Esophagus muscularis mucosa (tissue), 4 donors: ENCODE measurements around the gene BEST3. TPM values are rescaled to one million over a fixed set of nuclear protein-coding genes. Genes with fewer than 3 reads are reported as not detected.

ENCODE experiments used
- DNase-seq: peaks from one replicate; pipeline ENCODE4 v3.0.0-alpha.2; 2017; ENCODE audit errors: extremely low spot score
- H3K27ac ChIP-seq, 4 donors: fragments of 200-600 bp; sonication (generic); replicated peaks in 1 of 4; 1 replicate in 3 of 4; 2 replicates in 1 of 4; pipeline ENCODE4 v1.5.1; 2016 to 2019; ENCODE audit warnings: mild to moderate bottlenecking in 1 of 4
- H3K27me3 ChIP-seq, 4 donors: fragments of 200-600 bp; sonication (generic); one replicate each; pipeline versions ENCODE4 v1.5.1 to v1.6.0; 2016 to 2019
- H3K36me3 ChIP-seq, 4 donors: fragments of 200-600 bp; sonication (generic); one replicate each; pipeline ENCODE4 v1.5.1; 2016 to 2019
- H3K4me1 ChIP-seq, 4 donors: fragments of 200-600 bp; sonication (generic); one replicate each; pipeline ENCODE4 v1.5.1; 2016 to 2019
- H3K4me3 ChIP-seq, 4 donors: fragments of 200-600 bp; sonication (generic); 1 replicate in 2 of 4; 2 replicates in 2 of 4; pipeline ENCODE4 v1.5.1; 2016 to 2019; ENCODE audit warnings: mild to moderate bottlenecking in 4 of 4, moderate library complexity in 1 of 4
- H3K9me3 ChIP-seq, 4 donors: fragments of 200-600 bp; sonication (generic); 1 replicate in 3 of 4; 2 replicates in 1 of 4; pipeline ENCODE4 v1.5.1; 2016 to 2019
- EP300 ChIP-seq: sonication (generic); formaldehyde crosslinking; IDR thresholded peaks from one replicate; pipeline ENCODE4 v1.6.1; 2017; ENCODE audit warnings: antibody characterized with exemption
- POLR2A ChIP-seq: fragments of 450-650 bp; IDR thresholded peaks from one replicate; pipeline ENCODE4 v1.6.1; 2017; ENCODE audit warnings: antibody characterized with exemption, moderate library complexity, mild to moderate bottlenecking, low read depth
- POLR2AphosphoS5 ChIP-seq, 2 donors: sonication (generic); formaldehyde crosslinking; IDR thresholded peaks; one replicate each; pipeline ENCODE4 v1.6.1; 2017; ENCODE audit warnings: antibody characterized with exemption in 2 of 2
- WGBS: methylation state at CpG from one replicate; pipeline ENCODE4 v1.1.5; 2018; 5-methylcytosine and 5-hydroxymethylcytosine counted together
- intact Hi-C: fragments of 100-400 bp; cut with DNase I; formaldehyde crosslinking; loops from one replicate; pipeline ENCODE4 v1.15.1; 2023
- total RNA-seq, 4 donors: library from RNA; depleted of rRNA; stranded (reverse); fragments of >200 nt; gene quantifications; one replicate each; pipeline versions ENCODE4 v1.1.0 to v1.2.1, GENCODE V29; 2016
- TF ChIP-seq, protein P1 (sequence below), 3 experiments: fragments of 200-600 bp in 2 of 3; fragments of 450-650 bp in 1 of 3; sonication (generic) in 2 of 3; IDR thresholded peaks; one replicate each; pipeline ENCODE4 v1.5.1; 2017 to 2019; ENCODE audit warnings: antibody characterized with exemption in 3 of 3, mild to moderate bottlenecking in 2 of 3, moderate library complexity in 1 of 3

The BEST3 gene
- total RNA-seq, 4 donors from 2014 or later = 0.13 TPM; not detected in 3

DNA sequence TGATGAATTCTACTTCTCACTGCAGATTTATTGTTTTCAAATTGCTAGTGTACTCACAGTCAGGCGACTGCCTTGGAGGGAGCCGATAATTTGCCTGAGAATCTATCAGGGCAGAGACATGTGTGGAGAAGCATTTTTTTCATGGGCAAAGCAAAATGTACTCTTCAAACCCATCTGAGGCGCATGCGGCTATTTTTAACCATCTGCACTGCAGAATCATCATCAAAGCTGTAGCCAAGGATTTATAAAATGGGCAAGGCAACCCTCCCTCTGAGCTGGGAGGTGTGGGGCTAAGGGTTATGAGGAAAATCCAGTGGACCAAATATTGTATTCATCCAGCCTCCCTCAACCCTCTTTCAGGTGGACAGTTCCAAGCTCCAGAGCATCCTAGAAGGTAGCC is 37.7 kb downstream of the BEST3 start:
- WGBS = 86% methylated on average over 4 of the region's 4 CpGs
- no peaks in the 10 kb centered on the region for H3K27me3 ChIP-seq
- H3K9me3 ChIP-seq = no peaks in the 10 kb centered on the region
- no peak for TF ChIP-seq POLR2AphosphoS5 (IDR thresholded peaks at IDR 0.05)
- TF ChIP-seq POLR2A = no peak
- TF ChIP-seq, protein P1, sequence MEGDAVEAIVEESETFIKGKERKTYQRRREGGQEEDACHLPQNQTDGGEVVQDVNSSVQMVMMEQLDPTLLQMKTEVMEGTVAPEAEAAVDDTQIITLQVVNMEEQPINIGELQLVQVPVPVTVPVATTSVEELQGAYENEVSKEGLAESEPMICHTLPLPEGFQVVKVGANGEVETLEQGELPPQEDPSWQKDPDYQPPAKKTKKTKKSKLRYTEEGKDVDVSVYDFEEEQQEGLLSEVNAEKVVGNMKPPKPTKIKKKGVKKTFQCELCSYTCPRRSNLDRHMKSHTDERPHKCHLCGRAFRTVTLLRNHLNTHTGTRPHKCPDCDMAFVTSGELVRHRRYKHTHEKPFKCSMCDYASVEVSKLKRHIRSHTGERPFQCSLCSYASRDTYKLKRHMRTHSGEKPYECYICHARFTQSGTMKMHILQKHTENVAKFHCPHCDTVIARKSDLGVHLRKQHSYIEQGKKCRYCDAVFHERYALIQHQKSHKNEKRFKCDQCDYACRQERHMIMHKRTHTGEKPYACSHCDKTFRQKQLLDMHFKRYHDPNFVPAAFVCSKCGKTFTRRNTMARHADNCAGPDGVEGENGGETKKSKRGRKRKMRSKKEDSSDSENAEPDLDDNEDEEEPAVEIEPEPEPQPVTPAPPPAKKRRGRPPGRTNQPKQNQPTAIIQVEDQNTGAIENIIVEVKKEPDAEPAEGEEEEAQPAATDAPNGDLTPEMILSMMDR (IDR thresholded peaks at IDR 0.05) = no peak
- TF ChIP-seq EP300 = no peak
- peaks cover 0 to 3% (median 2%) of the 10 kb centered on the region in 4 donors for H3K4me1 ChIP-seq
- no peak overlapping the region for H3K4me3 ChIP-seq
- intact Hi-C loops = no loop called here
- no peak overlapping the region for H3K27ac ChIP-seq
- H3K36me3 ChIP-seq = no peaks in the 10 kb centered on the region
- DNase-seq = no peak

DNA sequence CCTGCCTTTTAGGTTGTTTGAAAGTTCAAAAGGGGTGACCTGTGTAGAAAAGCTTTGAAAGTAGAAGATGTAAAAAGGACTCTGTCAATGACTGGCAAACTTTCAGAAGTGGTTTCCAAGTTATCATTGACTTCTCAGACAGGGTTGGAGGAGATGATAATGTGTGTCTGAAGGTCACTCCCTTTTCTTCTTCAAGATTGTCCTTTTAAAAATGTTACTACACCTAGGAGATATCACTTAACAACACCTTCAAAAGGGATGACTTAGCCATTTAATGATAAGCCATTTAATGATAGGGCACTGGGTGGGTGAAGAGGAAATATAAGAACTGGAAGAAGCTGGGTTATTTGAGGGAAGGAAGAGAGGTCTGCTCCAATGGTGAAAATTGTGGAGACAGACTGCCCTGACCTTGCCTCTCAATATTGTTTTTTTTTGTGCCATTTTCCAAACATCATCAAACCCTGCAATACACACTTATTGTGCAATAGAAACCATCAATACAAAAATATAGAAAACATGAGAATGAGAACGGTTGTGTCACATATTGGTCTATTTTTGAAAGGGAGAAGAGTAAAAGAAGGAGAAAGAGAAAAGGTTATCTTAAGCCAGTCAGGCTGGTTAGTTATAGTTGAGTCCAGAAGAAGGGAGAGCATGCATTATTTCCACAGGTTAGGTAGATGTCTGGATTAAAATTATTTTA is 38.8 kb downstream of the BEST3 start:
- H3K27me3 ChIP-seq = no peaks in the 10 kb centered on the region
- H3K4me3 ChIP-seq = no peak overlapping the region
- intact Hi-C loops = no loop called here
- H3K27ac ChIP-seq = no peak overlapping the region
- H3K4me1 ChIP-seq = peaks cover 10 to 13% (median 11%) of the 10 kb centered on the region in 4 donors
- TF ChIP-seq EP300 (no peak), POLR2AphosphoS5 (IDR thresholded peaks at IDR 0.05) (no peak), POLR2A (no peak)
- TF ChIP-seq, protein P1 (IDR thresholded peaks at IDR 0.05) = no peak
- H3K36me3 ChIP-seq = no peaks in the 10 kb centered on the region
- 77% methylated on average over 1 of the region's 1 CpG for WGBS
- H3K9me3 ChIP-seq = no peaks in the 10 kb centered on the region
- no peak for DNase-seq

DNA sequence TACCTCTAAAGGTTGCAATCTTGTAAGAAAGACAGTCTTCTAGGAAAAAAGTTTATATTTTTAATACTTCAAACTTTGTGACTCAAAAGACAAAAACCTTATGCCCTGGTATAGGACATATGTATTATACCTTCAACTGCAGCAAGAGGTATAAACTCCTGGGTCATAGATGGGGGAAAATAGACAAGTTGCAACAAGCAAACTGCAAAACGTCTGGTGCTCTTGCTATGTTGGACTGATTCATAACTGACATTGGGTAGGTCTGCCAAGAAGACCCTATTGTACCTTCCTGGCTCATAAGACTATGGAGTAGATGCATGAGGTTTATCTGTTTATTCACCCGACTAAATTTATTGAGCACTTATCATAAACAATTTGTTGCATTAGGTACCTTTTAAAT is 40.9 kb downstream of the BEST3 start:
- intact Hi-C loops = no loop called here
- Histone ChIP-seq H3K27me3 (no peaks in the 10 kb centered on the region), H3K36me3 (no peaks in the 10 kb centered on the region), H3K9me3 (no peaks in the 10 kb centered on the region), H3K4me3 (no peak overlapping the region), H3K4me1 (peaks cover 10 to 14% (median 12%) of the 10 kb centered on the region in 4 donors), H3K27ac (no peak overlapping the region)
- TF ChIP-seq, protein P1 (IDR thresholded peaks at IDR 0.05) = no peak
- no peak for TF ChIP-seq POLR2A
- TF ChIP-seq POLR2AphosphoS5 (IDR thresholded peaks at IDR 0.05) = no peak
- TF ChIP-seq EP300 = no peak
- no peak for DNase-seq
- 68% methylated on average over 2 of the region's 2 CpGs for WGBS

GRCh38 chr12:69657376-69658137 is 41.5 kb downstream of the BEST3 start:
- H3K4me3 ChIP-seq = no peak overlapping the region
- TF ChIP-seq POLR2A (no peak), POLR2AphosphoS5 (IDR thresholded peaks at IDR 0.05) (no peak), EP300 (no peak)
- TF ChIP-seq, protein P1 (IDR thresholded peaks at IDR 0.05) = no peak
- H3K9me3 ChIP-seq = no peaks in the 10 kb centered on the region
- H3K36me3 ChIP-seq = no peaks in the 10 kb centered on the region
- DNase-seq = no peak
- H3K4me1 ChIP-seq = peaks cover 10 to 14% (median 12%) of the 10 kb centered on the region in 4 donors
- no peaks in the 10 kb centered on the region for H3K27me3 ChIP-seq
- WGBS = 65% methylated on average over 9 of the region's 9 CpGs
- no peak overlapping the region for H3K27ac ChIP-seq
- intact Hi-C loops = no loop called here
